DOHH2 (cell line): ENCODE results near the gene PYGM.

Experiments used
- H3F3A ChIP-seq: fragments of 200-600 bp; sonication (generic), shearing (Covaris generic); 2 replicates; pipeline ENCODE4 v1.6.0; 2016; ENCODE audit warnings: antibody characterized with exemption, mild to moderate bottlenecking; ENCODE audit not compliant: control insufficient read depth, insufficient read depth
- H3K27ac ChIP-seq: fragments of 200-600 bp; sonication (generic); 2 replicates; pipeline ENCODE4 v1.5.1; 2014; ENCODE audit warnings: low read depth, mild to moderate bottlenecking, low read length, moderate library complexity
- H3K27me3 ChIP-seq: fragments of 200-600 bp; sonication (generic); 2 replicates; pipeline ENCODE4 v1.6.1; 2014; ENCODE audit warnings: mild to moderate bottlenecking, low read length, mixed read lengths; ENCODE audit not compliant: control insufficient read depth
- H3K36me3 ChIP-seq: fragments of 200-600 bp; sonication (generic); 2 replicates; pipeline ENCODE4 v1.6.1; 2014; ENCODE audit warnings: mild to moderate bottlenecking, low read length, moderate library complexity, mixed read lengths; ENCODE audit not compliant: control insufficient read depth
- H3K4me1 ChIP-seq: fragments of 200-600 bp; sonication (generic); 2 replicates; pipeline ENCODE4 v1.6.1; 2014; ENCODE audit warnings: mild to moderate bottlenecking, low read length, mixed read lengths; ENCODE audit not compliant: control insufficient read depth
- H3K4me2 ChIP-seq: fragments of 200-600 bp; sonication (generic); 2 replicates; pipeline ENCODE4 v1.6.0; 2014; ENCODE audit warnings: mild to moderate bottlenecking, low read length, moderate library complexity
- H3K4me3 ChIP-seq: fragments of 200-600 bp; sonication (generic); 2 replicates; pipeline ENCODE4 v1.5.1; 2014; ENCODE audit warnings: mild to moderate bottlenecking, low read length, mixed read lengths
- H3K79me2 ChIP-seq: fragments of 200-600 bp; sonication (generic); 2 replicates; pipeline ENCODE4 v1.6.1; 2014; ENCODE audit warnings: mild to moderate bottlenecking, low read length, mixed read lengths; ENCODE audit not compliant: control insufficient read depth
- H3K9me2 ChIP-seq: fragments of 200-600 bp; sonication (generic); replicated peaks from 2 replicates; pipeline ENCODE4 v1.6.1; 2014; ENCODE audit warnings: mild to moderate bottlenecking, low read length, mixed read lengths; ENCODE audit not compliant: control insufficient read depth
- H3K9me3 ChIP-seq: fragments of 200-600 bp; sonication (generic); 2 replicates; pipeline ENCODE4 v1.6.1; 2014; ENCODE audit warnings: antibody characterized with exemption, low read length, mixed read lengths; ENCODE audit not compliant: control insufficient read depth, insufficient read depth
- H4K20me1 ChIP-seq: fragments of 200-600 bp; sonication (generic); 2 replicates; pipeline ENCODE4 v1.6.0; 2014; ENCODE audit warnings: low read depth, mild to moderate bottlenecking, antibody characterized with exemption, low read length, moderate library complexity; ENCODE audit not compliant: control insufficient read depth, insufficient read depth
- EZH2phosphoT487 ChIP-seq: fragments of 200-600 bp; sonication (generic); IDR thresholded peaks from 2 replicates; pipeline ENCODE4 v1.6.1; 2017; ENCODE audit warnings: borderline replicate concordance, mild to moderate bottlenecking, antibody characterized with exemption, low read length, moderate library complexity, mixed read lengths
- TF ChIP-seq, protein P1 (sequence below): fragments of 200-600 bp; sonication (generic); IDR thresholded peaks from one replicate; pipeline ENCODE4 v1.5.1; 2014; ENCODE audit warnings: antibody characterized with exemption, mild to moderate bottlenecking, low read depth, low read length; ENCODE audit not compliant: poor library complexity, severe bottlenecking

Gene PYGM

GRCh38 chr11:64803846-64804345 lies 44.1 kb upstream of the PYGM start:
- TF ChIP-seq, protein P1, sequence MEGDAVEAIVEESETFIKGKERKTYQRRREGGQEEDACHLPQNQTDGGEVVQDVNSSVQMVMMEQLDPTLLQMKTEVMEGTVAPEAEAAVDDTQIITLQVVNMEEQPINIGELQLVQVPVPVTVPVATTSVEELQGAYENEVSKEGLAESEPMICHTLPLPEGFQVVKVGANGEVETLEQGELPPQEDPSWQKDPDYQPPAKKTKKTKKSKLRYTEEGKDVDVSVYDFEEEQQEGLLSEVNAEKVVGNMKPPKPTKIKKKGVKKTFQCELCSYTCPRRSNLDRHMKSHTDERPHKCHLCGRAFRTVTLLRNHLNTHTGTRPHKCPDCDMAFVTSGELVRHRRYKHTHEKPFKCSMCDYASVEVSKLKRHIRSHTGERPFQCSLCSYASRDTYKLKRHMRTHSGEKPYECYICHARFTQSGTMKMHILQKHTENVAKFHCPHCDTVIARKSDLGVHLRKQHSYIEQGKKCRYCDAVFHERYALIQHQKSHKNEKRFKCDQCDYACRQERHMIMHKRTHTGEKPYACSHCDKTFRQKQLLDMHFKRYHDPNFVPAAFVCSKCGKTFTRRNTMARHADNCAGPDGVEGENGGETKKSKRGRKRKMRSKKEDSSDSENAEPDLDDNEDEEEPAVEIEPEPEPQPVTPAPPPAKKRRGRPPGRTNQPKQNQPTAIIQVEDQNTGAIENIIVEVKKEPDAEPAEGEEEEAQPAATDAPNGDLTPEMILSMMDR = no peak
- no peak for TF ChIP-seq EZH2phosphoT487
- Histone ChIP-seq H3K4me2 (peak overlapping the region; percentile 70), H3K27me3 (no peaks in the 10 kb centered on the region), H3K79me2 (peaks cover 31% of the 10 kb centered on the region), H4K20me1 (no peaks in the 10 kb centered on the region), H3K9me2 (no peaks in the 10 kb centered on the region), H3K9me3 (no peaks in the 10 kb centered on the region), H3K27ac (peak overlapping the region; percentile 59), H3K4me1 (peaks cover 52% of the 10 kb centered on the region), H3K4me3 (peak overlapping the region; percentile 69), H3F3A (peaks cover 19% of the 10 kb centered on the region), H3K36me3 (peaks cover 85% of the 10 kb centered on the region)

DNA sequence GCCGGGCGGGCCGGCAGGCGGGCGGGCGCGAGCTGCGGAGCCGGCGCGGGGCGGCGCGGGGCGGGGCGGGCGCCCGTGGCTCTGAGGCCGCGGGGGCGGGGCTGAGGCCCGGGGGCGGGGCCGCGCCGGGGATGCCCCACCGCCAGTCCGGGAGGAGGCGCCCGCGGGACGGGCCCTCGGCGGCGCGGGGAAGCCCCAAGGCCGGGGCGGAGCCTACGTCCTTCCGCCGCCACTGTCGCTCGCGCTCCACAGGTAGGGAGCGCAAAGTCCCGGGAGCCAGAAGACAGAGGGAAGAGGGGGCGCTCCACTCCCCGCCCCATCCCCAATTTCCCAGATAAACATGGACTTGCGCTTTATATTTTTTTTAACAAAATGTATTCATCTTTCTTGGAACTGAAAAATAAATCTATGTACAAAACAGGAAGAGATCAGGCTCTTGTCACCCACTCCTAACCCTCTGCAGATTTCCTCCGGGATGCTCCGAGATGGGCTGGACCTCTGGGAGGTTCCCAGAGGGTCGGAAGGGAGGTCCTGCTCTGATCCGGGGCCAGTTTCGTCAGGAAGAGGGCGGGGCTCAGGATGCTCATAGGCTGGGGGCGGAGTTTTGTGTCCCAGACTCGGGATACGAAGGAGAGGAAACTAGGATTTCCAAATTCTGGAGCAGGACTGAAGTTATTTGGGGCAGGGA lies 43.5 kb upstream of the PYGM start, which contains the start of gene MAP4K2:
TSS of gene MAP4K2 (minus strand) at position 57 of the 688 bp plus-strand sequence. CDS start 65 bp downstream, outside the sequence.
- no peaks in the 10 kb centered on the region for H3K9me3 ChIP-seq
- peaks cover 49% of the 10 kb centered on the region for H3K4me1 ChIP-seq
- H3K4me2 ChIP-seq = peak within 1 kb of the TSS; percentile 96
- peak within 1 kb of the TSS; percentile 99 for H3K4me3 ChIP-seq
- peaks cover 19% of the 10 kb centered on the region for H3F3A ChIP-seq
- no peaks in the 10 kb centered on the region for H4K20me1 ChIP-seq
- H3K9me2 ChIP-seq = no peaks in the 10 kb centered on the region
- no peaks in the 10 kb centered on the region for H3K27me3 ChIP-seq
- H3K36me3 ChIP-seq = peaks cover 87% of the 10 kb centered on the region
- H3K79me2 ChIP-seq = peaks cover 27% of the 10 kb centered on the region
- TF ChIP-seq, protein P1 = peak; percentile 28
- no peak for TF ChIP-seq EZH2phosphoT487
- H3K27ac ChIP-seq = peak within 1 kb of the TSS; percentile 86

- H3K4me2 ChIP-seq = peak overlapping the region; percentile 96
- no peaks in the 10 kb centered on the region for H3K9me3 ChIP-seq
- H3K27me3 ChIP-seq = no peaks in the 10 kb centered on the region
- no peaks in the 10 kb centered on the region for H4K20me1 ChIP-seq
- H3F3A ChIP-seq = peaks cover 19% of the 10 kb centered on the region
- H3K4me1 ChIP-seq = peaks cover 46% of the 10 kb centered on the region
- peaks cover 80% of the 10 kb centered on the region for H3K36me3 ChIP-seq
- peaks cover 21% of the 10 kb centered on the region for H3K79me2 ChIP-seq
- H3K4me3 ChIP-seq = peak overlapping the region; percentile 99
- TF ChIP-seq, protein P1 = no peak
- TF ChIP-seq EZH2phosphoT487 = no peak
- H3K9me2 ChIP-seq = no peaks in the 10 kb centered on the region
- H3K27ac ChIP-seq = peak overlapping the region; percentile 86
These were observed 42.8 kb upstream of the PYGM start for GRCh38 chr11:64802370-64803157.
